ENCODE results near the gene MAMSTR.
"Not testable (repeated sequence)": the region's sequence is repeated elsewhere in the genome, so short reads cannot be mapped to it uniquely, and the experiment has no call there.

Gene MAMSTR

GRCh38 chr19:48719263-48720171, at the start of gene MAMSTR:
Gene MAMSTR, minus strand, starts transcription at chr19:48719725. Its CDS starts 694 bp downstream, at chr19:48719031.
- intact Hi-C loops (cut with DNase I) = no loop called here
- DNase-seq = no peak

GRCh38 chr19:48768994-48769713, 49.6 kb upstream of the MAMSTR start:
- intact Hi-C loops (cut with DNase I) = no loop called here
- no peak for DNase-seq

GRCh38 chr19:48768171-48768753, 48.7 kb upstream of the MAMSTR start:
- DNase-seq; intact Hi-C loops (cut with DNase I): not testable (repeated sequence)

- DNase-seq; intact Hi-C loops (cut with DNase I): not testable (repeated sequence)
Measured at GRCh38 chr19:48765816-48766215, 46.3 kb upstream of the MAMSTR start.

GRCh38 chr19:48760504-48761205, 41.1 kb upstream of the MAMSTR start:
- DNase-seq = no peak
- intact Hi-C loops (cut with DNase I) = no loop called here

- no peak for DNase-seq
- intact Hi-C loops (cut with DNase I) = no loop called here
Measured at GRCh38 chr19:48757741-48758144, 38.2 kb upstream of the MAMSTR start.

- intact Hi-C loops (cut with DNase I) = no loop called here
- DNase-seq = no peak
Measured at GRCh38 chr19:48757089-48757675, 37.7 kb upstream of the MAMSTR start.

GRCh38 chr19:48756686-48757085, 37.2 kb upstream of the MAMSTR start:
- no peak for DNase-seq
- intact Hi-C loops (cut with DNase I) = no loop called here

- no peak for DNase-seq
- intact Hi-C loops (cut with DNase I) = no loop called here
Measured at GRCh38 chr19:48756212-48756611, 36.7 kb upstream of the MAMSTR start.

GRCh38 chr19:48755787-48756186, 36.3 kb upstream of the MAMSTR start:
- intact Hi-C loops (cut with DNase I) = no loop called here

GRCh38 chr19:48755084-48755641, 35.6 kb upstream of the MAMSTR start, which contains the start of gene FGF21:
Gene FGF21, plus strand, starts transcription at chr19:48755524. Its CDS starts 713 bp downstream, at chr19:48756237.
- no peak for DNase-seq
- intact Hi-C loops (cut with DNase I) = no loop called here

More at GRCh38 chr19:48755787-48756186, 36.3 kb upstream of the MAMSTR start:
- DNase-seq = no peak

- no peak for DNase-seq
- intact Hi-C loops (cut with DNase I) = no loop called here
Measured at GRCh38 chr19:48752496-48753365, 33.2 kb upstream of the MAMSTR start, which contains the start of gene FUT1. Gene FUT1, minus strand, starts transcription at chr19:48752641. Its CDS starts 1,360 bp downstream, at chr19:48751281.

GRCh38 chr19:48751845-48752495, 32.4 kb upstream of the MAMSTR start:
- intact Hi-C loops (cut with DNase I) = no loop called here
- no peak for DNase-seq

GRCh38 chr19:48750771-48751504, 31.4 kb upstream of the MAMSTR start:
- DNase-seq = no peak
- intact Hi-C loops (cut with DNase I) = no loop called here

- intact Hi-C loops (cut with DNase I) = no loop called here
- no peak for DNase-seq
Measured at GRCh38 chr19:48750351-48750750, 30.8 kb upstream of the MAMSTR start.

GRCh38 chr19:48749571-48750198, 30.2 kb upstream of the MAMSTR start:
- intact Hi-C loops (cut with DNase I) = no loop called here
- DNase-seq = no peak

Measured in head of caudate nucleus (tissue), 42 donors.